HG03025 (cell line): ENCODE data around the gene TMEM92.

Experiments
- ATAC-seq: cut with Tn5 transposase; IDR thresholded peaks from one replicate; pipeline ENCODE4 v1.9.1; 2021; ENCODE audit warnings: mild to moderate bottlenecking, moderate library complexity; ENCODE audit not compliant: unreplicated experiment, low FRiP score

TMEM92 gene

DNA sequence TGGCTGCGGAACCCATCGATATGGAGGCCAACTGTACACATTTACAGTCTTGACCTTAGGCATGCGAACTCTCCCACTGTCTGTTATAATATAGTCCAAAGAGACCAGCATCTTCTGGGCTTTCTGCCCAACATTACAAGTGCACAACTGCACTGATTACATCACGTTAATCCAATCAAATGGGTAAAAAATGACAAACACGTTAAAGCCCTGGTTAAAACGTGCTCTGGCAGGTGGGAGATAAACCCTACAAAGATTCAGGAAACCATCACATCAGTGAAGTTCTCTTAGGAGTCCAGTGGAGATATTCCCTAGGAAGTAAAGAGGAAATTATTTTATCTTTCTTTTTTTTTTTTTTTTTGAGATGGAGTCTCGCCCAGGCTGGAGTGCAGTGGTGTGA is 48.0 kb downstream of the TMEM92 start:
- ATAC-seq, result no peak

DNA sequence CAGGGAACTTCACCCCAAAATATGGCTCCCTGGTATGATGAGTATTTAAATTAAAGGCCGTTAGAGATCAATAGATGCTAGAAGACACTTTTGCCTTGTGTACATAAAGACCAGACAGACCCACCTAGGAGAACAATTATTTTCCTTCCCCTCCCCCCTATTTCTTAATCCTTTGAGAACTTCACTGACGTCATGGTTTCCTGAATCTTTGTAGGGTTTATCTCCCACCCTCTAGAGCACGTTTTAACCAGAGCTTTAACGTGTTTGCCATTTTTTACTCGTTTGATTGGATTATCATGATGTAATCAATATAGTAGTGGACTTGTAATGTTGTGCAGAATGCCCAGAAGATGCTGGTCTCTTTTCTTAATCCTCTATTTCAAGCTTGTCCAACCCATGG is 48.8 kb downstream of the TMEM92 start:
- no peak for ATAC-seq

DNA sequence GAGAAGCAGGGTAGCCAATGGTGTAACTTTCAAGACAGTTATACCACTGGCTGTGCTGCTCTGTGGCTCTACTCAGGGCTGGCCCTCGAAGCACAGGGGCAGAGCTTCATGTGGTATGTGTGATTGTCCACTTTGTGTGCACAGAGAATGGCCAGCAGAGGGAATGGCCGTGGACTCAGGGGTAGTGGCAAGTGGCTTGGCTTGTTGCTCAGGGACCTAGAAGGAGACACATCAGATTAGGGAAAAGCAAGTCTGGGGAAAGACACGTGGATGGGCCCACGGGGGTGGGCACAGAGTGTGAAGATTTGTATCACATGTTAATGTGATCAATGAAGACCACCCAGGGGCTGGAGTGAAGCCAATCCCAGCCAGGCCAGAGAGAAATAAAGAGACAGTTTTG is 51.6 kb downstream of the TMEM92 start:
- no peak for ATAC-seq

GRCh38 chr17:50326831-50327364 is 52.6 kb downstream of the TMEM92 start:
- no peak for ATAC-seq

- ATAC-seq, result no peak
Observed at GRCh38 chr17:50328363-50329325, 54.4 kb downstream of the TMEM92 start.

GRCh38 chr17:50329716-50330115 is 55.5 kb downstream of the TMEM92 start:
- no peak for ATAC-seq

- no peak for ATAC-seq
Observed at GRCh38 chr17:50330151-50330775, 56.0 kb downstream of the TMEM92 start.
